ENCODE data around the gene SPIN2A. TPM values are rescaled to one million over a fixed set of nuclear protein-coding genes. Genes with fewer than 3 reads are reported as not detected.
"Not testable (repeated sequence)": the region's sequence is repeated elsewhere in the genome, so short reads cannot be mapped to it uniquely, and the experiment has no call there.

Gene SPIN2A
- polyA plus RNA-seq, 3 donors: 3.3 to 4.7 (median 4.3) TPM

GRCh38 chrX:57104921-57105398 is 32.2 kb downstream of the SPIN2A start:
- no peak for DNase-seq

- no peak for DNase-seq
Observed at GRCh38 chrX:57104406-57104805, 32.8 kb downstream of the SPIN2A start.

- DNase-seq: no peak
Observed at GRCh38 chrX:57103489-57103888, 33.7 kb downstream of the SPIN2A start.

GRCh38 chrX:57102918-57103317 is 34.3 kb downstream of the SPIN2A start:
- DNase-seq: not testable (repeated sequence)

Other genes with a start within 250 kb of the SPIN2A start
- gene SPIN3, start 141.9 kb downstream of the SPIN2A start, polyA plus RNA-seq (ENCODE audit: insufficient read length in 3 of 3): 10 to 100 TPM; 18.3 to 26.7 (median 25.8) TPM
- 10 to 100 TPM; 20.3 to 22.4 (median 21.3) TPM for gene SPIN2B, start 15.8 kb downstream of the SPIN2A start, polyA plus RNA-seq (ENCODE audit: insufficient read length in 3 of 3)
- gene FAAH2, start 149.3 kb upstream of the SPIN2A start, polyA plus RNA-seq (ENCODE audit: insufficient read length in 3 of 3): 10 to 100 TPM in 2 of 3 donors, 1 to 10 TPM in 1; 9.5 to 16.1 (median 15.4) TPM